Putamen (tissue), 1 donor: ENCODE data around the gene FAM13A.
A peak's percentile ranks its signal among the peaks of the same experiment; 100 is the strongest.
"Not testable (repeated sequence)": the region's sequence is repeated elsewhere in the genome, so short reads cannot be mapped to it uniquely, and the experiment has no call there.

Experiments used
- DNase-seq: peaks from one replicate; pipeline ENCODE4 v3.0.0-alpha.2; 2016; ENCODE audit warnings: low spot score

Gene FAM13A

DNA sequence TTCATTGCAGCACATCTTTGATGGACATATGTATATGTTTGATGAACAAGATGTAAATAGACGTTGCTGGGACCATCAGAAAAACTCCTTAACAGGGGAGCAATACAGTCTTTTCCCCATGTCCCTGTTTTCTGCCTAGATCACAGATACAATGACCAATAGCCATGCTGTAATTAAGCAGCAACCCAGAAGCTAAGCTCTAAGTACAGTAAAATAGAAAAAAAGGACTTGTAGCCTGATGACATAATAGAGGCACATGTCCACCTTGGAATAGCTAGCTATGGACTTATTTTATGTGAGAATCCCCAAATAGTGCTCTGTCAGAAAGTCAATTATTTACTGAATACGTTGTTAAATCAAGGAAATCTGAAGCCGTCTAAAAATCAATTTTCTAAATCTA is 14.9 kb downstream of the FAM13A start:
- DNase-seq, result no peak

DNA sequence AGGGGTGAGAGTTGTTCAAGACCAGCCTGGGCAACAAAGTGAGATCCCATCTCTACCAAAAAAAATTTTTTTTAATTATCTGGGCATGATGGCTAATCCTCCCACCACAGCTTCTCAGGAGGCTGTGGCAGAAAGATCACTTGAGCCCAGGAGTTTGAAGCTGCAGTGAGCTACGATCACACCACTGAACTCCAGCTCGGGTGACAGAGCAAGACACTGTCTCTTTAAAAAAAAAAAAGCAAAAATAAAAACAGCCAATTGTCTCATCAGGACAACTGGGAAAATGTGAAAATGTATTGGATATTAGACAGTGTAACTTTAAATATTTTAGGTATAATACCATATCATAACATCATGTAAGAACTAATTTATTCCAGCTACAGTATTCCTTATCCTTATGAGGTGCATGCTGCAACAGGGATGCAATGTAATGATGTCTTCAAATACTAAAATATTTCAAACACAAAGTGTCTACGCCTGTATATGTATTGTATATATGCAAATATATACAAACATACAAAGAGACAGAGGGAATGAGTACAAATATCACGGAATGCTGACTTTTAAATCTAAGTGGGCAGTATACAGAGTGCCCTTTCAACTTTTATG is 17.2 kb downstream of the FAM13A start:
- DNase-seq, result no peak

DNA sequence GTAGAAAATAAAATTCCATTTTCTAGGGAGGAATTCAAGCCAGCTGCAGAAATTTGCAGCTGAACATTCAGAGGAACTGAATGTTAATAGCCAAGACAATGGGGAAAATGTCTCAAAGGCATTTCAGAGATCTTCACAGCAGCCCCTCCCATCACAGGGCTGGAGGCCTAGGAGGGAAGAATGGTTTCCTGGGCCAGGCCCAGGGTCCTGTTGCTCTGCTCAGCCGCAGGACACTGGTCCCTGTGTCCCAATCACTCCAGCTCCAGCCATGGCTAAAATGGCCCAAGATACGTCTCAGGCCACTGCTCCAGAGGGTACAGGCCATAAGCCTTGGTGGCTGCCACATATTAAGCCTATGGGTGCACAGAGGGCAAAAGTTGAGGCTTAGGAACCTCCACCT is 20.4 kb downstream of the FAM13A start:
- DNase-seq, result no peak

DNA sequence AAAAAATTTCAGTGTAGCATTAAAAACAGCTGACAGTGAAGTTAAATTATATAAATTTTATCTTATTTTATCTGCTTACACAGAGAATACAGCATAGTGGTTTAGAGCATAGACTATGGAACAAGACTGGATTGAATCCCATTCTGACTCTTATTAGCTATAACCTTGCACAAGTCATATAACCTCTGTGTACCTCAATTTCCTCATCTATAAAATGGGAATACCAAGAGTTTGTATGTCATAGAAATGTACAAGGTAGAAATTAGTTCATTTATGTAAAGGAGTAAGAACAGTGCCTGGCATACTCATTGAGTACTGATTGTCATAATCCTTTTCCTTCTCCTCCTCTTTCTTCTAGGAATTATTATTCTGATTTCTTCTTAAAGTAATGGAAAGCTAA is 25.7 kb downstream of the FAM13A start:
- DNase-seq, result no peak

DNA sequence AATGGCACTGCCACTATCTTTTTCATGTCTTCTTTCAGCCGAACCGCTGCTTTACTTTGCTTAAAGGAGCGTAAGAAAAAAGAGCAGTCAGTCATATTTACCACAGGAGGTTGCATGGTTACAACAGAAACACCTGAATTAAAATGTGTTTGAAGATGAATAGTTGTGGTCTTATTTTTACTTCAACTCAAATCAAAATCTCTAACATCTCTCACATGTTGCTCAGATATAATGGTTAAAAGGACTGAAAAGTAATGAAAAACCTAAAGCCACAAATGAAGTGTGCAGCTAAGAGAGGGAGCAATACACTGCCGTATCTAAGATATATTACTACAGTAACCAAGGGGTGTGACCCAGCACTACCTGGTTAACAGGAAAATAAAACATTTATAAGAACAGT is 27.4 kb downstream of the FAM13A start:
- DNase-seq, result no peak

DNA sequence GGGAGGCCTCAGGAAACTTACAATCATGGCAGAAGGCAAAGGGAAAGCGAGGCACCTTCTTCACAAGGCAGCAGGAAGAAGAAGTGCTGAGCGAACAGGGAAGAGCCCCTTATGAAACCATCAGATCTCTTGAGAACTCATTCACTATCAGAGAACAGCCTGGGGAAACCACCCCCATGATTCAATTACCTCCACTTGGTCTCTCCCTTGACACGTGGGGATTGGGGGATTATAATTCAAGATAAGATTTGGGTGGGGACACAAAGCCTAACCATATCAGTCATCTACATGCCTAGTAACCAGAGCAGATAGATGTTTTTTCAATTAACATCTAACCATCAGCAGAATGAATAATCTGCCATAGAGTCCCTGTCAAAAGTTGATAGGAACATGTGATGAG is 30.4 kb downstream of the FAM13A start:
- no peak for DNase-seq

DNA sequence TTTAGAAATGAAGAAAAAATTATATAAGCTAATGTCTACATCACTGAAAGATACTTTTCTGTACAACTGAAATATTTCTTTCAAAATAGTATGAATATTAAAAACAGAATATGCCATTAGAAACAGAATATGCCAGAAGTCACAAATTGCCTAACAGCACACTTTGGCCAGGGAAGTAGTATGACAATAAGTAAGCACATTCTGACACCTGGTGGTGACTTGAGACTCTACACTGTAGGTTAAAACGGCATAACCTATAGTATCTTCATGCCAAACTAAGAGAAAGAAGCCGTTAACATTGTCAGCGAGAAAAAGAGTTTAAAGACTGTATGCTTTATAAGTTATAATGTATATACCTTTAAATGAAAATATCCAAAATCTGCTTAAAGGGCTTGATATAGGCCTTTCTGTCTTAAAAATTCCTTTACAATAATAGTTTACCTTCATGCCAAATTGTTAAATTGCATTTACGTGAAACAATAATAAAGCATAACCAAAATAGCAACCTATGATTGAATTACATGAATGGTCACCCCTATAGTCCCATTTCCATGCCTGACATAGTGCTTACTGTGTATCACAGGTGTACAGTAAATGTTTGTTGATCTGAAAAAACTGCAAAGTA is 32.8 kb downstream of the FAM13A start:
- DNase-seq, result peak; percentile 69

DNA sequence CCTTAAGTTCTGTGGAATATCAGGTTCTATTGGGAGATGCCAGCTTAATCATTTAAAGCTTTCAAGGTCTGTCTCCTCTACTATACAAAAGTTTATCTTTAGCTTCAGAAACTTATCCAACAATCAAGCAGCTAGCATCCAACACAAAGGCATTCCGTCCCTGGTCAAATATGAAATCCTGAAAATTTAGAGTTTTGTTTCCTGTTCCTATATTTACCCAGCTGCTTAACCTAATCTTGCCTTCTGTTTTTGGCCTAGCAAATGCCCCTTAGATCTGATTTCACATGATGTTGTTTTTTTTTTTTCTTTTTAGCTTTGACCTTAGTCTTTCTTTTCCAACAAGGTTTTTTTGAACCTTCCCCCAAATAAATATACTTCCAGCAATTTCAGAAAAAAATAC is 33.8 kb downstream of the FAM13A start:
- no peak for DNase-seq

DNA sequence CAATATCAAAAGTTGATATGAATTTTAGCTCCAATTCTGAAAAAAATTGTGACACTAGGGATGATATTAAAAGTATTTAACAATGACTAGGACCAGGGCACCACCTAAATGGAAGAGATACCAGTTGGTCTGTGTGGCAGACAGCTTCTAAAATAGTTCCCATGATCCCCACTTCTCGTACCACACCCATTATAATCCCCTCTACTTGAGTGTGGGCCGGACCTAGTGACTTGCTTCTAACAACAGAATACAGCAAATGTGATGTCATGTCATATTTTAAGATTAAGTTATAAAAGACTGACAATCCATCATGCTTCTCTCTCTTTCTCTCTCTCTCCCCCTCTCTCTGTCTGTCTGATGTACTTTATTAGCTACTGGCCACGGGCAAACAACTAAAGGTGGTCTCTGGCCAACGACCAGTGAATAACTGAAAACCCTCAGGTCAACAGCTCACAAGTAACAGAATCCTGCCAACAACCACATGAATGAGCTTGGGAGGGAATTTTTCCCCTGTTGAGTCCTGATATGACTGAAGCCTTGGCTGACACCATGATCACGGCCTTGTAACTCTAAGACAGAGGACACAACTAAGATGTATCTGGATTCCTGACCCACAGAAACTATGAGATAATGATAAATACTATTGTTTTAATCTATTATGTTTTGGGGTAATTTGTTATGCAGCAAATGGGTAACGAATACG is 34.4 kb downstream of the FAM13A start:
- DNase-seq, result no peak

DNA sequence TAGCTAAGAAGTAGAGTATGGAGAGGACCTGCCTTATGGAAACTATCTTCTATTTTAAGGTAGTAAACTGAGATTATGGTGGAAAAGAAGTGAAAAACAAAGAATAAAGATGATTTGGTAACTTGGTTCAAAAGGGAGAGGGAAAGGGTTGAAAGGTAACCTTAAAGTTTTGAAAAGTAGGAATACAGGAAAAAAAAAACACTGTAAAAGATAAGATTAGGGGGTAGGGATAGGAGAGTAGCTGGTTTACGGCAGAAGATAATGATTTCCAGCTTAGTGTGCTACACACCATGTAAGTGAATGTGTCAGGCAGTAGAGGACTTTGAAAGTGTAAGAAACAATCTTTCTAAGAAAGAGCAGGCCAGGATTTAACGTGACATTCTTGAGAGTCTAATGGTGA is 35.3 kb downstream of the FAM13A start:
- no peak for DNase-seq

DNA sequence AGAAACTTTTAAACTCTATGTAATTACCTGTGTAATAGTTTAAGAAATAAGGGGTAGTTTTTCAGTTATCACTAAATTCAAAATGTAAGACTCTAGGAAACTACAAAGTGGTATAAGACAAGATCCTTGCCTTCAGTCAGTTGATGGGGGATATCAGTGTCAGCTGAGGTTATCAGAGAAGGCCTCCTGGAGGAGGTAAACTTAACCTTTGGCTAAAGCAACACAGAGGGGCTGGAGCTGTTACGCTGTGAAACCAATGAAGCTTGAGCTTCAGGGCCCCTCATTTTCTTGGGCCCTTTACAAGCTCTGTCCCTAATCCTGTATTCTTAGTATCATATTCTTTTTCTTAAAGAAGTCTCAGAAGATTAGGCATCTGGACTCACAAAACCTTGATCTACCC is 35.9 kb downstream of the FAM13A start:
- no peak for DNase-seq

DNA sequence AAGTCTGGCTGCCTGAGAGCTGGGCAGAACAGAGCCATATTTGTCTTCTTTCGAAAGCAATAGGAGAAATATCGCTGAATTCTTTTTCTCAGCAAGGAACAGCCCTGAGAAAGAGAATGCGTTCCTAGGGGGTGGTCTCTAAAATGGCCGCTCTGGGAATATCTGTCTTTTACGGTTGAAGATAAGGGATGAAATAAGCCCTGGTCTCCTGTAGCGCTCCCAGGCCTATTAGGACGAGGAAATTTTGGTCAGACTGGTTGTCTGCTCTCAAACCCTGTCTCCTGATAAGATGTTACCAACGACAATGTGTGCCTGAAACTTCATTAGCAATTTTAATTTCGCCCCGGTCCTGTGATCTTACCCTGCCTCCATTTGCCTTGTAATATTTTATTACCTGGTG is 42.1 kb downstream of the FAM13A start:
- DNase-seq, result not testable (repeated sequence)

DNA sequence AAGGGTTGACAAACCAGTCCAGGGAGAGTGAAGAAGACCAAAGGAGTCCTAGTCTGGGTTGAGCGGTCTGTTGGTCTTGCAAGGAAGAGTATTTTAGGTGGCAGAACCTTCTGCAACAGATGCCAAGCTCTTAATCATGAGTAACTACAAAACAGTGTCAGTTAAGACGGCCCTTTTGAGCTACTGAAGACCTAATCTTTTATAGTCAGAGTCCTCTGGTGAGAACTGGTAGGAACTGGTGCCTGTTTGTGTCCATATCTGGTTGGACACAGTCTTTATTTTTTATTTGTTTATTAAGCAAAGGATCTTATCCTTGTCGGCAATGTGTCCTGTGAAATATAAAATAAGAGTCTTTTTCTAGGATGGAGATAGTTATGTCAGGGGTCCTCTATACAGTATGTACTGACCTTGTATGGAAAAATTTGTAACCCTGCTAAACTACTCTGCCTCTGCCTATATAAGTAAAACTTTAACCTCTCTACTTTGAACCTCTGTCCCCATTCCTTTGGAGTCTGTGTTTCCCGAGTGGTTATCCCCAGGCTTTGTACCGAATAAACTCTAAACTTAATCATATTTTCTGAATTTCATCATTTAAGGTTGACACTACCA is 47.1 kb downstream of the FAM13A start:
- no peak for DNase-seq

DNA sequence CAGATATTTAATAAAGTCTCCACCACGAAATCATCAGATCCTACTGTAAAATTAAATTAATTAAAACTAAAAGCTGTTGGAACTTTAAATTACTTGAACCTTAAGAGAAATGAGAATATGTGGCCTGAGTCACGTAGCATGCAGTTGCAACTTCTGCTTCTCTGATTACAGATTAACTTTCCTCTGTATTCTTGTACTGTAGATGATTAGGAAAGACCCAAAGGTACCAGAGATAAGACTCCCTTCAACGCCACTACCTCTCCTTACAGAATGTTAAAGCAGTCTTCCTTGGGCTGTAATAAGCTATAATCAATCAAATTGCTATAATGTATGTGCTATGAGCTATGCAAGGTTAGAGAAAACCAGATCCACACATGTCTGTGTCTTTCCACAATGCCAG is 47.9 kb downstream of the FAM13A start:
- DNase-seq, result no peak

DNA sequence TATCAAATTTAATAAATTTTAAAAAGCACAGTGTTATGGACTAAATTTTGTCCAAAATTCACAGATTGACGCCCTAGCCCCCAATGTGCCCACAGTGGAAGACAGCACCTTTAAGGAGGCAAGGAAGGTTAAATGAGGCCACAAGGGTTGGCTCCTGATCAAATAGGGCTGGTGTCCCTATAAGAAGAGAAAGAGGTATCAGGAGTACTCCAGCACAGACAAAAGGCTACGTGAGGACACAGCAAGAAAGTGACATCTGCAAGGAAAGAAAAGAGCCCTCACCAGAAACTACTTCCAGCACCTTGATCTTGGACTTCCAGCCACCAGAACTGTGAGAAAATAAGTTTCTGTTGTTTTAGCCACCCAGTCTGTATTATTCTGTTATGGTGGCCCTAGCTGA is 48.8 kb downstream of the FAM13A start:
- no peak for DNase-seq

DNA sequence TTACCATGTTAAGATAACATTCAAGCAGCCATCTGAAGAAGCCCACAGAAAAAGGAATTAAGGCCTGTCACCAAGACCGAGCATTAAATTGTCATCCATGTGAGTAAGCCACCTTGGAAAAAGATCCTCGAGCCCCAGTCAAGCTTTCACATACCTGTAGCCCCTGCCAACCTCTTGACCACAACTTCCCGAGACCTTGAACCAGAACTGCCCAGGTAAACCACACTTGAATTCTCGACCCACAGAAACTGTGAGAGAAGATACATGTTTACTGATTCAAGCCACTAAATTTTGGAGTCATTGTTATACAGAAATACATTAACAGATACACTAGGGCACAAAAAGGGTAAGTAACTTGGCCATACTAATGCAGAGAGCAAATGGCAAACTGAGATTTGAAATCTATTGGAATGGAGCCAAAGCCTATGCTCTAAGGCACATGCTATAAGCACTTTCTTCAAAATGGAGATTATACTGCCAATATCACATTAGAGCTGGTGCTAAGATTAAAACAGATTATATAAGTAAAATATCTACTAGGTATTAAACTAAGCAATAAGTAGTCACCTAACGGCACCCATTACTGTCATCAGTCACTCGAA is 49.5 kb downstream of the FAM13A start:
- no peak for DNase-seq

DNA sequence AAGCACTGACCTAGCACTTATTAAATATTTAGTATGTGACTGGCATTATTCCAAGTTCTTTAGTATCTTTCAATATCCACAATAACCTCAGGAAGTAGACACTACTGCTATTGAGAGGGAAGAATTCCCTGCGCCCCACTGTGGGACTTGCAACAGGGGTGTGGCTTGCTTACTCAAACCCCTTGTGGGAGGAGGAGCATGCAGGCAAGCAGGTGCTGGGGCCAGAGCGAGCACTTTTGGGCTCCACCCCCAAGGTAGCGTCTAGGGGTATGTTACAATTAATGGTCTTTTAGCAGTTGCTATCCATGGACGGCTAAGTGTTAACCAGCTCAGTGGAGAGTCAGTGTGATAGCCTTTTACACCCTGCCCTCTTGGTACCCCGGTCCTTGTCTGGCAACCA is 50.7 kb downstream of the FAM13A start:
- no peak for DNase-seq

DNA sequence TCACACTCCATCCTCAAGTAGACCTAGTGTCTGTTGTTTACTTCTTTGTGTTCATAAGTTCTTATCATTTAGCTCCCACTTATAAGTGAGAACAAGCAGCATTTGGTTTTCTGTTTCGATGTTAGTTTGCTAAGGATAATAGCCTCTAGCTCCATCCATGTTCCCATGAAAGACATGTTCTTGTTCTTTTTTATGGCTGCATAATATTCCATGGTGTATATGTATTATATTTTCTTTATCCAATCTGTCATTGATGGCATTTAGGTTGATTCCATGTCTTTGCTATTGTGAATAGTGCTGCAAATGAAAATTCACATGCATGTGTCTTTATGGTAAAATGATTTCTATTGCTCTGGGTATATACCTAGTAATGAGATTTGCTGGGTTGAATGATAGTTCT is 51.9 kb downstream of the FAM13A start:
- DNase-seq, result not testable (repeated sequence)

DNA sequence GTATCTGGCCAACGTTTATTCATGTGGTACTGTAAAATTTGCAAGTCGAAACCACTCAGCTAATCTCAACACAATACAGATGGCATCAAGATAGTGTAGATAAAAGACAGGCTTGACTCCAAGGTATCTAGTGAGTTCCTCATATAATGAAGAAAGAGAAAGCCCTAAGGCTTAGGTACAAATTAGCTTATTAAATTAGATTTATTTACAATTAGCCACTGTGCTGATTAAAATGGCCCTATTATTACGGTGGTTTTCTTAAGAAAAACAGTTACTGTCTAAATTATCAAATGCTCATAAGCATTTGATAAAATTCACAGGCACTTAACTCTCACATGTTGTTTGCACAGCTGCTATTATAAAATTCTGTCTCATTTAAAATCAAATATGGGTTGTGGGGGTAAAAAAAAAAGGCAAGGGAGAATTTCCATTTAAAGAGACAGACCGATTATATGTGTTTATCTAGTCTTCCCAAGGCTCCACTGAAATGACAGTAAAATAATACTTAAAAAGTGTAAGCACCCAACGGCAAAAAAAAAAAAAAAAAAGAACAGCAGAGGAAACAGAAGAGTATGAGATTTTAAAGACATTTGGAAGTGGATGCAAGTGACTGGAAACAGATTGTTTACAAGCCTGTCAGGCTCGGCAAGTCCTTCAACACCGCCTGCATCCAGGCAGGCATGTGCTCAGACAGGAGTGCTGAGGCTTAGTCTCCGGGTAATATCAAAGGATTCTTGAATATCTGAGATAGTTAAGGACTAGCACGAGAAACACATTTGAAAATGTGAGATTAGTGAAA is 55.1 kb downstream of the FAM13A start:
- no peak for DNase-seq

DNA sequence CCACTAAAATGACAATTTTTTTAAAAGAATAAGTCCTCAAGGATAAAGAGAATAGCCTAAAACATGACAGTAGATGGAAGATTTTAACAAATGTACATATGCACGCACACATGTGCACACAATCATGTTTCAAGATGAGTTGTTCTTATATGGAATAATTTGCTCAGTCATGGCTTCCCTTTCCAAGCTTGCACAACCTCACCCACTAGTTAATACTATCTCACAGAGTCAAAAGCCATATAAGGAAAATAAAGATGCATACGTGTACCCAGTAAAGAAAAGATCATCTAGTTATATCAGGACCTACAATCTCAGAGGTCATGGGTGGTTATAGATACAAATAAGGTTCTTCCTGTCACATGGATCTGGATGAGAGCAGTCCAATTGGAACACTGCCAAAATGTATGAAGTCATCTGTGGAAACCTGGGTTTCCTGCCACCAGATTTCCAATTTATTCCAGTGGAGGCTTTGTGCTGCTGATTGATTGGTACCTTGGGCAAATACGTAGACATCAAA is 56.1 kb downstream of the FAM13A start:
- no peak for DNase-seq

DNA sequence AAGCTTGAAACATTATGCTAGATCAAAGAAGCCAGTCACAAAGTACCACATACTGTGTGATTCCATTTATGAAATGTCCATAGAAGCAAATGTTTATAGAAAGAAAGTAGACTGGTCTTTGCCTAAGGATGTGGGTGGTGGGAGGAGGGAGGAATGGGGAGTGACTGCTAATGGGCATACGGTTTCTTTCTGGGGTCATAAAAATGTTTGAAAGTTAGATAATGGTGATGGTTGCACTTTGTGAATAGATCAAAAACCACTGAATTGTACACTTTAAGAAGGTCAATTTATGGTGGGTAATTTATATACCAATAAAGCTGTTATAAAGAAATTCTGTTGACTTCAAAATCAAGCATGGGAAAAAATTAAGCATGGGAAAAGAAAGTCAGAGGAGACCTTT is 56.6 kb downstream of the FAM13A start:
- no peak for DNase-seq

DNA sequence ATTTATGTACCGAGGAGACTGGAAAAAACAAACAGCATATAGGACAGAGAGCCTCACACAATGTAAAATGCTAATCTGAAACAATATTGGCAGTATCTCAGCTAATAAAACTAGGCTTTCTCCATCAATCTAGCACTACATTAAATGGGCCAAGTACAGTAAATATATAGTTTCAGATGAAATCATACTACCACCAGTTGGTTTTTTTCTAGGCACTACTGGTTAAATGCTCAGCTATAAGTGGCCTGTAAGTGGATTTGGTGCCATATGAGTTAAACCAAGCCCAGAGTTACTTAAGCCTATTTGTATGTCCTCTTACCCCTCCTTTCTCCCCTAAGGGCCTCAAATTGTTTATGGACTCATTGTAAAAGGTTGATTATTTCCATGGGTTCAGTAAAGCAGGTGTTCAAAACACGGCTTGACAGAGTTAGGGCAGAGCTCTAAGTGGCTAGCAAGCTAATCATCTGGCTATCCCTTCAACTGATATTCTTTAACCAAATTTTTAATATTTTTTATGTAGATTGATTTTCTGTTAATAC is 57.5 kb downstream of the FAM13A start:
- no peak for DNase-seq
